HG02981 (cell line): ENCODE measurements around the gene UBE2I.

ENCODE experiments used
- ATAC-seq: cut with Tn5 transposase; IDR thresholded peaks from one replicate; pipeline ENCODE4 v1.9.1; 2021; ENCODE audit warnings: mild to moderate bottlenecking, moderate library complexity; ENCODE audit not compliant: unreplicated experiment

Gene UBE2I

GRCh38 chr16:1312467-1312816, 3.0 kb downstream of the UBE2I start:
- ATAC-seq: no peak

DNA sequence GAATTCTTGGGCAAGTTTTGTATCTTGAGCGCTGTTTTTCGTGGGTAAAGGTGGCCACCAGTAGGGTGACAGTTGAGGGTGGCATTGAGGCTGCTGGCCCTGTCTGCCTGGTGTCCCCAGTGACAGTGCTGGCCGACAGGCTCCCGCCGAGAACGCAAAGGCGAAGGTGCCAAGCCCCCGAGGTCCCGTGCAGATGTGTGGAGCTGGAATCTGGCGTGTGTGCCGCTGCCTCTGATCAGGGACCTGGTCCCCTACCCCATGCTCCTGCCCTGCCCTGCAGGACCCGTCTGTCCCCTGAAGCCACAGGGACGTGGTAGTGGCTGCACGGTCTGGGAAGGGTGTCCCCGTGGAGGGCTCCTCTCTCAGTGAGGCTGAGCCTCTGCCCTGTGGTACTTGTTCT, 3.5 kb downstream of the UBE2I start:
- no peak for ATAC-seq

- ATAC-seq: no peak
Measured at GRCh38 chr16:1313721-1314369, 4.4 kb downstream of the UBE2I start.

GRCh38 chr16:1314399-1315068, 5.1 kb downstream of the UBE2I start:
- no peak for ATAC-seq

DNA sequence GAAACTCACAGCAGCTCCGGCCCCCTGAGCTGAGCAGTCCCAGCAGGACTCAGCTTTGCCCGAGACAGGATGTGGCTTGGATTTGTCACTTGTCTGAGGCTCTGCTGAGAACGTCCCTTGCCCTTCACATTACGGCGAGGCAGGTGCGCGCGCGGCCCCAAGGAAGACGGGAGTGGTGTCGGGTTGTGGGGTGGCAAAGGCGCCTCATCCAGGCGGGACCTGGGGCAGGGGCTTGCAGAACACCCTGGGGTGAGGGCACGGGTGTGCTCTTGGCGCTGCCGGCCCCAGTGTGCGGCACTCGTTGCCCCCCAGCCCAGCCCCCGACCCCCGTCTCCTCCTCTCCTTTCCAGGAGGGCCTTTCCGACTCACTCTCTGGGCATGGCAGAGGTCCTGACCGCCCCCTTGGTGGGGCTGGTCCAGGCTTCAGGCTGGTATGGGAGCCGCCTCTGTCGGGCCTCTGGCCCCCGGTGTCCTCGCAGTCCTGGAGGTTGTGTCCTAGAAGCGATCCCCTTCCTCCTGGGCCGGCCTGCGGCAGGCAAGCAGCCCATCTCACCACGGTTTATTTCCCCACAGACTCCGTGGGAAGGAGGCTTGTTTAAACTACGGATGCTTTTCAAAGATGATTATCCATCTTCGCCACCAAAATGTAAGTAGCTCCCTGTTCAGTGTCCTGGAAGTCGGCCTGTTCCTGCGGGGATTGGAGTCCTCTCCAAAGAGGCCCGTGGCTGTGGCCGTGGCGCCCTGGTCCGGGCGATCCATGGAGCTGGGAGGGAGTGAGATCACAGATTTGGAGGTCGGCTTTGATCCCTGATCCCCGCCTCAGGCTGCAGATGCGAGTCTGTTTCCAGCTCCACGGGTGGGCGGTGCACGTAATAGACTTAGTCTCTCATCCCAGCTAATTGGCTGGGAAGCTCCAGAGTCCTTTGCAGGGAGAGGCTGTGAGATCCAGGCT, 5.9 kb downstream of the UBE2I start:
- no peak for ATAC-seq

DNA sequence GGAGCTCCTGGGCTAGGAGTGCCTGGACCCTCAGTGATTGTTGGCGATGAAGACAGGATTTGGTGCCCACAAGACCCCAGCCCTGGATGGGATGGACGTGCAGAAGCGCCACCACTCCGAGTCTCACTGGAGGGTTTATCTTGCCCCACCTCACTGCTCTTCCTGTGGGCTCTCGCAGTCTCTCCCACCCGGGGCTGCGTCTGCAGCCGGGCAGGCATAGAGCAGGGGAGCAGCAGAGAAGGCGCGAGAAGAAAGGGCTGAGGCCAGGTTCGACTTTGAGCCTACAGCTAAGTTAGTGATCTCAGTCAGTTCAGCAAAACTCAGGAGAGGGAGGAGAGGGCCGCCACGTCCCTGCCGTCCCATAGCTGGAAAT, 6.6 kb downstream of the UBE2I start:
- ATAC-seq: no peak

DNA sequence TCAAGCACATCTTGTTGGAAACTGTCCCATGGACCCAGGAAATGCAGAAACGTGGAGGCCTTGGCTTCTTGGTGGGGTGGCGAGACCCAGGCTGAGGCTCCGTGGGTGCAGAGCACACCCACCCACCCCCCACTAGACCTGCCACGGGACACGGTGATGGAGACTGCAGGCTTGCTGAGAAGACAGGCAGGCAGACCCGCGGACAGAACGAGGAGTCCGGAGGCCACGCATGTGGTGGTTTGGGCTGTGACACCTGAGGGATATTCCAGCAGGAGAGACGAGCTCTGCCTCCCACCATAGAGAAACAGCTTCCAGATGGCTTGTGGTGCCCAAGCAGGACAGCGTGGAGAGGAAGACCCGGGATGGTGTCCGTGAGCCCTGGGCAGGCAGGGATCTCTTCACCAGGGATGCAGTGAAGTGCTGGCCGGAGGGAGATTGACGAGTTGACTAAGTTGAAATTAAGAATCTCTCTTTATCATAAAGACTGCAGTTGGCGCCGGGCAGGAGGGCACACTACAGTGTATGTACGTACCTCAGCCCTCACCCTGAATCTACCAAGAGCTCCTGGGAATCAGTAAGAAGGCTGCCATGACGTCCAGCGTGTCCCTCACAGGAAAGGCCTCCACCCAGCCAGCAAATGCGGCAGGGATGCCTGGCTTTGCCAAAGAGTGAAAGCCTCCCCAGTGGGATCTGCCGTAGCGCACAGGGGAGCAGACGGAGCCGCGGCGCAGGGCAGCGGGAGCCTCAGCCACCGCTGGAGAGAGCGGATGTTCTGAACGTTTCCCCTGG, 8.2 kb downstream of the UBE2I start:
- no peak for ATAC-seq

- no peak for ATAC-seq
Measured at GRCh38 chr16:1318268-1318545, 8.8 kb downstream of the UBE2I start.

- ATAC-seq: no peak
Measured at GRCh38 chr16:1319041-1319440, 9.6 kb downstream of the UBE2I start.

- no peak for ATAC-seq
Measured at GRCh38 chr16:1320097-1320496, 10.7 kb downstream of the UBE2I start.

GRCh38 chr16:1320658-1321240, 11.3 kb downstream of the UBE2I start:
- ATAC-seq: no peak

GRCh38 chr16:1322407-1322806, 13.0 kb downstream of the UBE2I start:
- no peak for ATAC-seq

DNA sequence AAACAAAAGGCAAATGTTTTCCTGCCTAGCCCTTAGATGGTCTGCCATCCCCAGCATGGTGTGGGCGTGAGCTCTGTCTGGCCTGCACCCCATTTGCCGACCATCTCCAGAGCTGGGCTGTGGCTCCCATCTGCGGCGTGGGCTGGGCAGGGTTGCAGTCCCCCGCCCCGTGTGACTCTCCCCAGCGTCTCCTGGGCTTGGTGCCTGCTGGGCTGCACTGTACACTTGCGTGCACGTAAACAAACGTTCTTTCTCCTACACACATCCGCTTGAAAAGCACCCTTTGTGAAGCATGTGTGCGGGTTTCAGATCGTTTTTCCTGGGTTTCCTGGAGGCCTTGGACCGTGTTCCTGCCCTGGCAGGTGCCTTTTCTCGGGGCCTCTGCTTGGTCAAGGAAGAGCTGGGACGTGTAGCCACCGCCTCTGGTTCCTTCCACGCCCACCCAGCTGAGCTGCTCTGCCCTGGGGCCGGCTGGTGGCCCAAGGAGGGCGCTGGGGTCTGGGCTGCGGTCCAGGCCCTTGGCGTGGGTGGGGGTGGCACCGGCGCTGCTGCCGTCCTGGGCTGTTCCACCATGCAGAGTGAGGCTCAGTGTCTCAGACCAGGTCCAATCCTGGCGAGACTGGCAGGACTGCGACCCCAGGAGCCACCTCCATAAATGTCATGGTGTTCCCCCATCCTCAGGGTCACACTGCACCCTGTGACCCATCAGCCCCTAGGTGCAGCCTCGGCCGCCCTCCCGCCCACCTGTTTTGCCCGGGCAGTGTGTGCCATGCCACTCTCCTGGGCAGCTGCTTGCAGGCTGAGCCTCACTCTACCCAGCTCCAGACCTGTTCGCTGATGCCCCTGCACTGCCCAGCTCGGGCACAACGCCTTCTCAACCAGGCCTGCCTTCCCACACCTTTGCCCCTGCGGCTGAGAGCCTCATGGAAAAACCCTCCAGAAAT, 14.1 kb downstream of the UBE2I start:
- no peak for ATAC-seq

DNA sequence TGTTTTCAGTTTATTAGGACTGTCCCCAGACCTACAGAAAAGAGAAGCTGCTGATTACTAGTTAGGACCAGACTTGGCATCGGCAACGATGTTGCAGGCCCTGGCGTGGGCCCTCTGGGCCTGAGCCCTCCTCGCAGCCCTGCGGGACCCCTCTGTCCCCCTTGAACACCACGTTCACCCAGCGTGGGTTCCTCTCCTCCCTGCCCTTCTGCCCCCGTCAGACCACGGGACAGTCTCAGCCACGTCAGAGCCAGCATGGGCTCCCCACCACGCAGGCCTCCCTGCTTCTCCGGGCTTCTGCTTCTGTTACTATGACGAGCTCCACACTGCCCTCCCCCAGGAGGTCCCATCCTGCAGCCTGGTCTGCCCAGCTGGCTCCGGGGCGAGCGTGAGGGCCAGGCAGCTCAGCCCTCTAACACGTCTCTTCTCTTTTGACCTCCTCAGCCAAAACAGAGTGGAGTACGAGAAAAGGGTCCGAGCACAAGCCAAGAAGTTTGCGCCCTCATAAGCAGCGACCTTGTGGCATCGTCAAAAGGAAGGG, 14.9 kb downstream of the UBE2I start:
- ATAC-seq: no peak

DNA sequence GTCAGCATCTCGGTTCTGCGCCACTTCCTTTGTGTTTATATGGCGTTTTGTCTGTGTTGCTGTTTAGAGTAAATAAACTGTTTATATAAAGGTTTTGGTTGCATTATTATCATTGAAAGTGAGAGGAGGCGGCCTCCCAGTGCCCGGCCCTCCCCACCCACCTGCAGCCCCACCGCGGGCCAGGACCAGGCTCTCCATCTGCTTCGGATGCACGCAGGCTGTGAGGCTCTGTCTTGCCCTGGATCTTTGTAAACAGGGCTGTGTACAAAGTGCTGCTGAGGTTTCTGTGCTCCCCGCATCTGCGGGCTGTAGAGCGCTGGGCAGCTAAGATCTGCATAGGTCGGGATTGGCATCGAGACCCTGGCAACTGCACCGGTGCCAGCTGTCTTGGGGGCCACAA, 15.8 kb downstream of the UBE2I start:
- ATAC-seq: no peak

GRCh38 chr16:1325673-1326371, 16.4 kb downstream of the UBE2I start:
- ATAC-seq: no peak

DNA sequence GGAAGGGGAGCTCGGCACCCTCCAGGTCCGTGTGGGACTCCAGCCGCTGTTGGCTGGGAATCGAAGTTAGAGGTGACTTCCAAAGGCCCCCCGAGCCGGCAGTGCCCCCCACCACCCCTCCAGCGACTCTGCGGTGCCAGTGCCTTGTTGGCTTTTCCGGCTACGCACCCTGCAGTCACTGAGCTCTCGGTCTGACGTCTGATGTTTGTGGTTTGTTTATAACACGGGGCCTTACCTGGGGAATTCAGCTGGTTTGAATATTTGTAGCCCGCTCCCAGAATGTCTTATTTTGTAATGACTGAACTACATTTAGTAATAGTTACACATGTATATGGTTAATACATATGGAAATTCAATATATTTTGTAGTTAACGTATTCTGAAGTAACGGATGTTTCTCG, 17.0 kb downstream of the UBE2I start:
- no peak for ATAC-seq

DNA sequence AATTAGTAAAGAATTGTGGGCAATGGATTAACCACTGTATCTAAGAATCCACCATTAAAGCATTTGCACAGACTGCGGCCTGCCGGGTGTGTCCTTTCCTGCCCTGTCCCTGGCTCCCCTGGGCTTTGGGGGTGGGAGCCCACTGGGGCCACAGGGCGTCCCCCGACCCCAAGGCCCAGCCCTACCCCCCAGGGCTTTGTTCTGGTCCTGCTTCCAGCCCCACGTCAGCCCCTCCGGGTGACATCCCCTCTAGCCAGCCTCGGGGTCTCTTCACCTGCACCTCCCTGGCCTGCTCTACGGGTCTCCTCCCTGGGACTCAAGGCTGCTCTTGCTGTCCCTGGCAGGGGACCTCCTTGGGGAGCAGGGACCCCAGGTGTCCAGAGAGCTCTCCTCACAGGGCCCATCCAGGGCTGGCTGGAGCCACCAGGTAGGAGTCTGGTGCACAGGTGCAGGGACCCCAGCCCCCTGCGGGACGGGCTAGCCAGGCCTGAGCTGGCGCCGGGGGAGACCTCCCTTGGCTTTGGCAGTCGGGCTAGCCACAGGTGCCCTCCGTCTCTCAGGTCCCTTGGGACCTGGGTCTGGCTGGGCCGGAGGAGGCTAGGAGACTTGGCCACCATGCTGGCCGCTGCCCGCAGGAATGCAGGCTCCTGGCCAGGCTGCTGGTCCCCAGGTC, 17.6 kb downstream of the UBE2I start:
- no peak for ATAC-seq

GRCh38 chr16:1327619-1327947, 18.1 kb downstream of the UBE2I start:
- no peak for ATAC-seq
